ENCODE measurements around the gene GPR15LG.

DNA sequence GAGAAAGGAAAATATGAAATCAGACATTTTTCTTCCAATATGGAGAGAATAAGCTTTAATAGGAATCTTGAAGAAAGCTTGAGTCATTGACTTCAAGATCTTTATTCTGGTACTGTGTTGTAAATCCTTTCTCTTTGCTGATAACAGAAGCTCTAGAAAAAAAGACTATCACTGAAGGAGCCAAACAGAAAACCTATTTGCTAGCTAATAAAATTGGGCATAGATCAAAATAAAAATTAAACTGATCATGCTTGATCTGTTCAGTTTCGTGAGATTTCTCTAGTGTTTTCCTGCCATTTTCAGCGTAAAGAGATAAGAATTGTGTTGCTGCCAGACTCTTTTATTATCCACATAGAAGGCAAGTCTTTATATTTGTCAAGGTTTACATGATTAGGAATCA lies 35.8 kb upstream of the GPR15LG start:
- TF ChIP-seq SP1 (IDR thresholded peaks at IDR 0.05; ENCODE audit: low read depth) (no peak), ZNF274 (IDR thresholded peaks at IDR 0.05; ENCODE audit: low read depth, low read length) (no peak)
- TF ChIP-seq, protein P1, sequence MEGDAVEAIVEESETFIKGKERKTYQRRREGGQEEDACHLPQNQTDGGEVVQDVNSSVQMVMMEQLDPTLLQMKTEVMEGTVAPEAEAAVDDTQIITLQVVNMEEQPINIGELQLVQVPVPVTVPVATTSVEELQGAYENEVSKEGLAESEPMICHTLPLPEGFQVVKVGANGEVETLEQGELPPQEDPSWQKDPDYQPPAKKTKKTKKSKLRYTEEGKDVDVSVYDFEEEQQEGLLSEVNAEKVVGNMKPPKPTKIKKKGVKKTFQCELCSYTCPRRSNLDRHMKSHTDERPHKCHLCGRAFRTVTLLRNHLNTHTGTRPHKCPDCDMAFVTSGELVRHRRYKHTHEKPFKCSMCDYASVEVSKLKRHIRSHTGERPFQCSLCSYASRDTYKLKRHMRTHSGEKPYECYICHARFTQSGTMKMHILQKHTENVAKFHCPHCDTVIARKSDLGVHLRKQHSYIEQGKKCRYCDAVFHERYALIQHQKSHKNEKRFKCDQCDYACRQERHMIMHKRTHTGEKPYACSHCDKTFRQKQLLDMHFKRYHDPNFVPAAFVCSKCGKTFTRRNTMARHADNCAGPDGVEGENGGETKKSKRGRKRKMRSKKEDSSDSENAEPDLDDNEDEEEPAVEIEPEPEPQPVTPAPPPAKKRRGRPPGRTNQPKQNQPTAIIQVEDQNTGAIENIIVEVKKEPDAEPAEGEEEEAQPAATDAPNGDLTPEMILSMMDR (IDR thresholded peaks at IDR 0.05 in 2 of 3, conservative IDR thresholded peaks at IDR 0.05 in 1 of 3; ENCODE audit: borderline replicate concordance in 1 of 3, insufficient read depth in 1 of 3, low read depth in 2 of 3, low read length in 2 of 3) = no peak
